Neuronal stem cell (in vitro differentiated cells): ENCODE data around the gene RUNX1.
"Not testable (repeated sequence)": the region's sequence is repeated elsewhere in the genome, so short reads cannot be mapped to it uniquely, and the experiment has no call there.

Experiments
- DNase-seq: peaks from one replicate; pipeline ENCODE4 v3.0.0-alpha.2; 2013; ENCODE audit warnings: low spot score
- H2AFZ ChIP-seq: one replicate; pipeline ENCODE4 v1.6.1; 2013; ENCODE audit warnings: mild to moderate bottlenecking, low read length, inconsistent platforms
- H2AK5ac ChIP-seq: 2 replicates; pipeline ENCODE4 v1.6.1; 2013; ENCODE audit warnings: low read depth, mild to moderate bottlenecking, inconsistent platforms, low read length, moderate library complexity, mixed read lengths
- H2BK120ac ChIP-seq: 2 replicates; pipeline ENCODE4 v1.6.1; 2013; ENCODE audit warnings: low read depth, mild to moderate bottlenecking, inconsistent platforms, low read length, moderate library complexity, mixed read lengths
- H2BK12ac ChIP-seq: one replicate; pipeline ENCODE4 v1.6.1; 2013; ENCODE audit warnings: low read length, inconsistent platforms
- H2BK15ac ChIP-seq: 2 replicates; pipeline ENCODE4 v1.6.1; 2013; ENCODE audit warnings: mild to moderate bottlenecking, low read length, inconsistent platforms, mixed read lengths
- H2BK5ac ChIP-seq: one replicate; pipeline ENCODE4 v1.6.1; 2013; ENCODE audit warnings: inconsistent platforms, mild to moderate bottlenecking, low read length, moderate library complexity
- H3K14ac ChIP-seq: one replicate; pipeline ENCODE4 v1.6.1; 2013; ENCODE audit warnings: low read length, inconsistent platforms
- H3K18ac ChIP-seq: 2 replicates; pipeline ENCODE4 v1.6.1; 2013; ENCODE audit warnings: low read length, inconsistent platforms
- H3K23ac ChIP-seq: 2 replicates; pipeline ENCODE4 v1.6.1; 2013; ENCODE audit warnings: low read depth, mild to moderate bottlenecking, mixed read lengths, low read length, inconsistent platforms; ENCODE audit not compliant: poor library complexity
- H3K27ac ChIP-seq: replicated peaks from 3 replicates; pipeline ENCODE4 v1.5.1; 2013; ENCODE audit warnings: low read length, inconsistent platforms
- H3K27me3 ChIP-seq, 3 experiments: 2 replicates each; pipeline ENCODE4 v1.6.1; 2013; ENCODE audit warnings: low read length in 3 of 3, mild to moderate bottlenecking in 2 of 3, inconsistent platforms in 1 of 3, low read depth in 1 of 3, mixed read lengths in 1 of 3, moderate library complexity in 1 of 3; ENCODE audit not compliant: control insufficient read depth in 3 of 3, insufficient read depth in 3 of 3
- H3K36me3 ChIP-seq, 2 donors: replicated peaks in 1 of 2; 2 replicates each; pipeline ENCODE4 v1.6.1; 2013; ENCODE audit warnings: low read length in 2 of 2; ENCODE audit not compliant: control insufficient read depth in 2 of 2, insufficient read depth in 2 of 2
- H3K4ac ChIP-seq: 2 replicates; pipeline ENCODE4 v1.6.1; 2013; ENCODE audit warnings: inconsistent platforms, mild to moderate bottlenecking, low read length, moderate library complexity
- H3K4me1 ChIP-seq, 2 donors: 1 replicate in 1 of 2; 2 replicates in 1 of 2; pipeline ENCODE4 v1.6.1; 2013; ENCODE audit warnings: low read length in 2 of 2, low read depth in 1 of 2; ENCODE audit not compliant: control insufficient read depth in 2 of 2, insufficient read depth in 1 of 2
- H3K4me2 ChIP-seq: one replicate; pipeline ENCODE4 v1.6.1; 2013; ENCODE audit warnings: mild to moderate bottlenecking, low read length, inconsistent platforms; ENCODE audit not compliant: insufficient read depth, poor library complexity, severe bottlenecking
- H3K4me3 ChIP-seq, 2 donors: 2 replicates each; pipeline ENCODE4 v1.5.1; 2013; ENCODE audit warnings: low read length in 2 of 2, mild to moderate bottlenecking in 2 of 2, inconsistent platforms in 1 of 2, moderate library complexity in 1 of 2
- H3K79me1 ChIP-seq: one replicate; pipeline ENCODE4 v1.6.1; 2013; ENCODE audit warnings: low read depth, mild to moderate bottlenecking, inconsistent platforms, low read length, moderate library complexity
- H3K9ac ChIP-seq: one replicate; pipeline ENCODE4 v1.6.1; 2013; ENCODE audit warnings: mild to moderate bottlenecking, low read depth, low read length, inconsistent platforms; ENCODE audit not compliant: poor library complexity
- H3K9me3 ChIP-seq, 2 donors: replicated peaks in 1 of 2; 2 replicates each; pipeline versions ENCODE3 to v1.6.1; 2013; ENCODE audit warnings: low read length in 2 of 2, mild to moderate bottlenecking in 2 of 2, inconsistent platforms in 1 of 2, low read depth in 1 of 2, mixed read lengths in 1 of 2, moderate library complexity in 1 of 2; ENCODE audit not compliant: control insufficient read depth in 2 of 2, insufficient read depth in 1 of 2
- H4K8ac ChIP-seq: one replicate; pipeline ENCODE4 v1.6.1; 2013; ENCODE audit warnings: low read depth, mild to moderate bottlenecking, inconsistent platforms, low read length, moderate library complexity
- H4K91ac ChIP-seq: one replicate; pipeline ENCODE4 v1.6.1; 2013; ENCODE audit warnings: low read length, low read depth, mild to moderate bottlenecking, inconsistent platforms; ENCODE audit not compliant: poor library complexity
- WGBS, 2 donors: extraction: QIAGEN DNeasy Blood & Tissue Kit; methylation state at CpG; one replicate each; pipeline ENCODE4 v1.1.7; 2013; ENCODE audit warnings: missing lambda C conversion rate in 2 of 2, mixed read lengths in 1 of 2; ENCODE audit not compliant: insufficient read length in 2 of 2, insufficient replicate concordance in 1 of 2; ENCODE audit errors: extremely low coverage in 2 of 2; 5-methylcytosine and 5-hydroxymethylcytosine counted together

The RUNX1 gene

DNA sequence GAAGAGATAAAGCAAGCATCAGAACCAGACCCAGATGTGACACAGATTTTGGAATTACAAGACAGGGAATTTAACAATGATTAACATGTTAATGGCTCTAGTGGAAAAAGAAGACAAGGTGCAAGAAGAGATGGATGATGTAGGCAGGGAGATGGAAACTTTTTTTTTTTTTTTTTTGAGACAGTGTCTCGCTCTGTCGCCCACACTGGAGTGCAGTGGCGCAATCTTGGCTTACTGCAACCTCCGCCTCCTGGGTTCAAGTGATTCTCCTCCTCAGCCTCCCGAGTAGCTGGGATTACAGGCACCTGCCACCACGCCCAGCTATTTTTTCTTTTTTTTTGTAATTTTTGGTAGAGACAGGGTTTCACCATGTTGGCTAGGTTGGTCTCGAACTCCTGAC lies 244.5 kb downstream of the RUNX1 start:
- not testable (repeated sequence) for H3K23ac ChIP-seq, H4K8ac ChIP-seq, H2BK15ac ChIP-seq, H3K9me3 ChIP-seq, H3K36me3 ChIP-seq, H2AK5ac ChIP-seq, H4K91ac ChIP-seq, H3K4me2 ChIP-seq, H2BK5ac ChIP-seq, H3K4me3 ChIP-seq, H3K27me3 ChIP-seq, H3K4me1 ChIP-seq, H2AFZ ChIP-seq, H3K14ac ChIP-seq, H2BK120ac ChIP-seq, H3K18ac ChIP-seq, DNase-seq, H3K27ac ChIP-seq, H3K79me1 ChIP-seq, H2BK12ac ChIP-seq, H3K9ac ChIP-seq, H3K4ac ChIP-seq
- WGBS, 2 donors = no CpG with 5 or more reads among the region's 7 CpGs

DNA sequence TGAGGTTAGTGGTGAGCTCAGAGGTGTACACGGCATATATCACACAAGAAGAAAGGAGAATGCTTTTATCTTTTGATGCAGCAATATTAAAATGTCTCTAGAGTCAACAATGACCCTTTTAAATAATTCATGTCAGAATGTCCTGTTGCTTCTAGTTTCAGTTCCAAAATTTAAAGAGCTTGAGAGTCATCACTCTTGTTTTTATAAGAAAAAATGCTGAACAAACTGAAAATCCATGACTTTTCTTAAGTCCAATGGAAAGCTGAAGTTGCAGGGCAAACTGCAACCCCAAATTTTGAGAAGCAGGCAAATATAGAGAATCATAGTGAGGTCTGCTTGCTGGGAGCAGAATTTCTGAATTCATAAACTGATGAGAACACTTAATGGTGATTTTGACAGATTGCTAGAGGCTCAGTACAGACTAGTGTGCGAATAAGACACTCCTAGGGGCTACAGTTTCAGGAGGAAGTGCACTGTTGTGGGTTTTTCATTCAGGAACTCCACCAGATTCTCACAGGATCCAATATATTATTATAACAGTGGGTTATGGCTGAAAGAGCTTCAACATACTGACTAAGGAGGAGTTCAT lies 245.2 kb downstream of the RUNX1 start:
- Histone ChIP-seq H3K14ac (no peak overlapping the region), H3K4me3 (no peak overlapping the region), H3K18ac (no peak overlapping the region), H3K27ac (no peak overlapping the region), H3K79me1 (no peaks in the 10 kb centered on the region), H3K4me2 (no peak overlapping the region), H3K4ac (no peak overlapping the region), H2AFZ (no peak overlapping the region), H3K27me3 (no peaks in the 10 kb centered on the region), H3K36me3 (no peaks in the 10 kb centered on the region), H2AK5ac (no peak overlapping the region), H4K91ac (no peak overlapping the region), H2BK15ac (no peak overlapping the region), H3K4me1 (no peaks in the 10 kb centered on the region), H2BK5ac (no peak overlapping the region), H3K9me3 (no peaks in the 10 kb centered on the region), H3K9ac (no peak overlapping the region), H2BK120ac (no peak overlapping the region), H2BK12ac (no peak overlapping the region), H3K23ac (no peak overlapping the region), H4K8ac (no peak overlapping the region)
- no peak for DNase-seq
- no CpG with 5 or more reads among the region's 2 CpGs for WGBS, 2 donors

DNA sequence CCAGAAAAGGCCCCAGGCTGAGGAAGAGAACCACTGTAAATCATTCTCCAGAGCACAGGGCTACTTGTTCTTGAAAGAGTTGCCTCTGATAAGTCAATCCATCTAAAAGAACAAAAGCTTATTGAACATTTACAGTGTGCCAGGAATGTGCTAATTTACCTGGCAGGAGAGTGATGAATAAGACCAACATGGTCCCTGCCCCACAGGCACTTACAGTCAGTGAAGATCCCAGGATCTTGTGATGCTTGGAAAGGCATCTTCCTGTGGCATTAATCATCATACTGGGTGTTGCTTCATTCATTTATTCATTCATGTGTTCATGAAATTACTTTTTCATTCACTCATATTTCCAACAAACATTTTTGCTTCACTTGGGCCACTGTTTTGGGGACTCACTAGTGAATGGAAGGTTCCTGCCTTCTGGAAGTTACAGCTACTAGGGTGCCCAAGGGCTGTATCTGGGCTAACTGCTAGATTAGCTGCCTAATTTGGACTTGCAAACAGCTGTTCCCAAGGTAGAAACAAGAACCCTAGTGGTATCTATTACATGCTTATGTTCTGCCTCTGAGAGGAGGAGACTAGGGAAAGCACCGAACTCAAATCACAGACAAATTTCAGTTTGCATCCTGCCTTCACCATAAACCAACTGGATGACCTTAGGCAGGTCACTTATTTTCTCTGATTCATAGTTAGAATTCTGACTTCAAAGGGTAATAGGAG lies 246.8 kb downstream of the RUNX1 start:
- H3K14ac ChIP-seq = no peak overlapping the region
- no peak overlapping the region for H3K4me2 ChIP-seq
- no peak overlapping the region for H2BK120ac ChIP-seq
- H3K27me3 ChIP-seq = no peaks in the 10 kb centered on the region
- no peak for DNase-seq
- no peak overlapping the region for H2AFZ ChIP-seq
- H3K9me3 ChIP-seq = no peaks in the 10 kb centered on the region
- no peak overlapping the region for H3K9ac ChIP-seq
- H3K4me3 ChIP-seq = no peak overlapping the region
- no peak overlapping the region for H3K23ac ChIP-seq
- H4K8ac ChIP-seq = no peak overlapping the region
- no peaks in the 10 kb centered on the region for H3K36me3 ChIP-seq
- H3K4me1 ChIP-seq = no peaks in the 10 kb centered on the region
- no peak overlapping the region for H3K4ac ChIP-seq
- no peak overlapping the region for H2AK5ac ChIP-seq
- no peak overlapping the region for H2BK15ac ChIP-seq
- H4K91ac ChIP-seq = no peak overlapping the region
- no CpG with 5 or more reads among the region's 1 CpG for whole genome bisulfite sequencing, 2 donors
- no peak overlapping the region for H3K18ac ChIP-seq
- no peak overlapping the region for H3K27ac ChIP-seq
- no peaks in the 10 kb centered on the region for H3K79me1 ChIP-seq
- no peak overlapping the region for H2BK12ac ChIP-seq
- H2BK5ac ChIP-seq = no peak overlapping the region

DNA sequence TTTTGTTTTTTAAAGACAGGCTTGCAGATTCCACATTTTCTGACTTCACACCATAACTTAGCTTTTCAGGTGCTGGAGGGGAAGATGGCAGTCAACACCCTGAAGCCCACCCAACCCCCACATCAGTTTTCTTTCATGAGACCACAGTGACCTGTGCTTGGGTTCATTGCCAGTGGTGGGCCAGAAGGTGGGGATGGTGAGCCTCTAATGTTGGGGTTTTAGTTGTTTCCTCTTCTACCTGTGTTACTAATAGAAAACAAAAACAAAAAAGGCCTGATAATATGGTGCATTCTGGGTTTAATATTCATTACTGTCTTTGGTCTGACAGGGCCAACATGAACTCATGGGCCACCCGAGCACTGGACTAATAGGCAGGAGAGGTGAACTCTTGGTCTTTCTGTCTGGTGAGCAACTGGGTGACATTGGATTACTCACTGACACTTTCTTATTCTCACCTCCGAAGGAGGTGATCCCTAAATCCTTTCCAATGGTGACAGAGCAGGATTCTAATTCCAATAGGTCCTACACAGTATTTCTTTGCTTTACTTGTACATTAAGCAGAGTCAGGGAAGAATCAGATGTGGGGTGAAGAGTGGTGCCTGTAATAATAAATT lies 247.5 kb downstream of the RUNX1 start:
- no peak overlapping the region for H2BK120ac ChIP-seq
- H3K23ac ChIP-seq = no peak overlapping the region
- no peak overlapping the region for H2BK12ac ChIP-seq
- no peaks in the 10 kb centered on the region for H3K79me1 ChIP-seq
- no peaks in the 10 kb centered on the region for H3K27me3 ChIP-seq
- H3K36me3 ChIP-seq = no peaks in the 10 kb centered on the region
- no peak overlapping the region for H3K14ac ChIP-seq
- no peak overlapping the region for H3K18ac ChIP-seq
- no peak overlapping the region for H2AFZ ChIP-seq
- H3K4me3 ChIP-seq = no peak overlapping the region
- no peaks in the 10 kb centered on the region for H3K4me1 ChIP-seq
- H3K27ac ChIP-seq = no peak overlapping the region
- no peak overlapping the region for H2BK5ac ChIP-seq
- WGBS, 2 donors = no CpG with 5 or more reads among the region's 2 CpGs
- DNase-seq = no peak
- no peak overlapping the region for H2BK15ac ChIP-seq
- H2AK5ac ChIP-seq = no peak overlapping the region
- no peak overlapping the region for H3K4me2 ChIP-seq
- no peaks in the 10 kb centered on the region for H3K9me3 ChIP-seq
- no peak overlapping the region for H4K91ac ChIP-seq
- no peak overlapping the region for H4K8ac ChIP-seq
- H3K4ac ChIP-seq = no peak overlapping the region
- H3K9ac ChIP-seq = no peak overlapping the region
